ENCODE results near the gene CYP2J2. TPM values are rescaled to one million over a fixed set of nuclear protein-coding genes. Genes with fewer than 3 reads are reported as not detected.
A peak's percentile ranks its signal among the peaks of the same experiment; 100 is the strongest.

Gene CYP2J2
- total and polyA plus RNA-seq, 9 donors: 0.12 to 1.4 (median 0.29) TPM; not detected in 3

GRCh38 chr1:59885160-59885832, 41.3 kb downstream of the CYP2J2 start:
- H3K27me3 ChIP-seq: no peaks in the 10 kb centered on the region
- H3K4me3 ChIP-seq: no peak overlapping the region
- TF ChIP-seq POLR2A (IDR thresholded peaks at IDR 0.05) (no peak), CTCF (IDR thresholded peaks at IDR 0.05) (no peak), EP300 (IDR thresholded peaks at IDR 0.05) (no peak)
- WGBS, 3 donors: 38 to 53% (median 46%) methylated on average over 3 of the region's 3 CpGs
- no peaks in the 10 kb centered on the region for H3K36me3 ChIP-seq
- no peaks in the 10 kb centered on the region for H3K4me1 ChIP-seq (ENCODE audit: insufficient read depth)
- no peaks in the 10 kb centered on the region for H3K9me3 ChIP-seq
- DNase-seq: no peak
- H3K27ac ChIP-seq: no peak overlapping the region
- intact Hi-C loops (cut with DNase I): no loop called here

- no peaks in the 10 kb centered on the region for H3K4me1 ChIP-seq (ENCODE audit: insufficient read depth)
- no peaks in the 10 kb centered on the region for H3K27me3 ChIP-seq
- no peaks in the 10 kb centered on the region for H3K9me3 ChIP-seq
- peak in 1 of 5 donors; percentile 58 for DNase-seq
- no peak for TF ChIP-seq EP300 (IDR thresholded peaks at IDR 0.05)
- no peak for TF ChIP-seq CTCF (IDR thresholded peaks at IDR 0.05)
- no peak for TF ChIP-seq POLR2A (IDR thresholded peaks at IDR 0.05)
- H3K27ac ChIP-seq: no peak overlapping the region
- no peaks in the 10 kb centered on the region for H3K36me3 ChIP-seq
- 48 to 73% (median 52%) methylated on average over 2 of the region's 2 CpGs for WGBS, 3 donors
- H3K4me3 ChIP-seq: no peak overlapping the region
- intact Hi-C loops (cut with DNase I): no loop called here
Observed at GRCh38 chr1:59880735-59881134, 45.8 kb downstream of the CYP2J2 start.

GRCh38 chr1:59879996-59880505, 46.5 kb downstream of the CYP2J2 start:
- intact Hi-C loops (cut with DNase I): no loop called here
- DNase-seq: no peak
- TF ChIP-seq EP300 (IDR thresholded peaks at IDR 0.05) (no peak), POLR2A (IDR thresholded peaks at IDR 0.05) (no peak), CTCF (IDR thresholded peaks at IDR 0.05) (no peak)

GRCh38 chr1:59879574-59879973, 47.0 kb downstream of the CYP2J2 start:
- TF ChIP-seq EP300 (IDR thresholded peaks at IDR 0.05) (no peak), POLR2A (IDR thresholded peaks at IDR 0.05) (no peak), CTCF (IDR thresholded peaks at IDR 0.05) (no peak)
- peak in 1 of 5 donors; percentile 44 for DNase-seq
- H3K9me3 ChIP-seq: no peaks in the 10 kb centered on the region
- H3K4me1 ChIP-seq (ENCODE audit: insufficient read depth): no peaks in the 10 kb centered on the region
- intact Hi-C loops (cut with DNase I): no loop called here
- H3K27ac ChIP-seq: no peak overlapping the region
- H3K4me3 ChIP-seq: no peak overlapping the region
- no peaks in the 10 kb centered on the region for H3K36me3 ChIP-seq
- no peaks in the 10 kb centered on the region for H3K27me3 ChIP-seq
- 34 to 38% (median 36%) methylated on average over 5 of the region's 5 CpGs for WGBS, 3 donors

More at GRCh38 chr1:59879996-59880505, 46.5 kb downstream of the CYP2J2 start:
- no peaks in the 10 kb centered on the region for H3K9me3 ChIP-seq
- 62 to 73% (median 62%) methylated on average over 3 of the region's 3 CpGs for WGBS, 3 donors
- no peaks in the 10 kb centered on the region for H3K4me1 ChIP-seq (ENCODE audit: insufficient read depth)
- no peaks in the 10 kb centered on the region for H3K36me3 ChIP-seq
- H3K4me3 ChIP-seq: no peak overlapping the region
- H3K27me3 ChIP-seq: no peaks in the 10 kb centered on the region
- H3K27ac ChIP-seq: no peak overlapping the region

Measured in ovary (tissue), 9 donors.